Calu3 (cell line): ENCODE data around the gene ELMO1. TPM values are rescaled to one million over a fixed set of nuclear protein-coding genes. Genes with fewer than 3 reads are reported as not detected.

ENCODE experiments used
- BruUV-seq: library from RNA; stranded (reverse); fragments of 400-500 nt; replicated peaks from 2 replicates; lab custom pipeline; 2021; lab: Mats Ljungman, UMichigan
- CTCF ChIA-PET: fragments of 300-600 bp; sonication (Branson Sonifier 250); formaldehyde crosslinking; loops from one replicate; lab custom pipeline; 2022; ENCODE audit warnings: antibody characterized with exemption; lab: Charles Lee
- DNase-seq: peaks from one replicate; pipeline ENCODE4 v3.0.0; 2022
- H3K27ac Mint-ChIP-seq: one replicate; pipeline ENCODE4 v1.8.0; 2022; ENCODE audit warnings: mixed read lengths; ENCODE audit not compliant: unreplicated experiment
- H3K27me3 Mint-ChIP-seq: one replicate; pipeline ENCODE4 v1.8.0; 2022; ENCODE audit warnings: mixed read lengths; ENCODE audit not compliant: unreplicated experiment
- H3K36me3 Mint-ChIP-seq: one replicate; pipeline ENCODE4 v1.8.0; 2022; ENCODE audit warnings: mild to moderate bottlenecking, moderate library complexity, mixed read lengths; ENCODE audit not compliant: insufficient read depth, unreplicated experiment
- H3K4me1 Mint-ChIP-seq: one replicate; pipeline ENCODE4 v1.8.0; 2022; ENCODE audit warnings: mild to moderate bottlenecking, low read depth, mixed read lengths; ENCODE audit not compliant: unreplicated experiment
- H3K4me3 Mint-ChIP-seq: one replicate; pipeline ENCODE4 v1.8.0; 2022; ENCODE audit warnings: mild to moderate bottlenecking, low read depth, moderate library complexity, mixed read lengths; ENCODE audit not compliant: unreplicated experiment
- H3K9me3 Mint-ChIP-seq: one replicate; pipeline ENCODE4 v1.8.0; 2022; ENCODE audit warnings: low read depth, mixed read lengths; ENCODE audit not compliant: unreplicated experiment
- intact Hi-C: fragments of 100-400 bp; cut with micrococcal nuclease; formaldehyde crosslinking; loops from one replicate; pipeline ENCODE4 v1.10.0; 2022; ENCODE audit not compliant: unreplicated experiment
- total RNA-seq: library from RNA; stranded (reverse); gene quantifications from 2 replicates; pipeline ENCODE4 v1.2.3, GENCODE V29; 2022
- TF ChIP-seq, protein P1 (sequence below): fragments of 200-600 bp; IDR thresholded peaks from one replicate; pipeline ENCODE4 v1.8.0; 2022; ENCODE audit warnings: antibody characterized with exemption; ENCODE audit not compliant: unreplicated experiment

The ELMO1 gene
- total RNA-seq, 1 experiment from 2014 or later: not detected

DNA sequence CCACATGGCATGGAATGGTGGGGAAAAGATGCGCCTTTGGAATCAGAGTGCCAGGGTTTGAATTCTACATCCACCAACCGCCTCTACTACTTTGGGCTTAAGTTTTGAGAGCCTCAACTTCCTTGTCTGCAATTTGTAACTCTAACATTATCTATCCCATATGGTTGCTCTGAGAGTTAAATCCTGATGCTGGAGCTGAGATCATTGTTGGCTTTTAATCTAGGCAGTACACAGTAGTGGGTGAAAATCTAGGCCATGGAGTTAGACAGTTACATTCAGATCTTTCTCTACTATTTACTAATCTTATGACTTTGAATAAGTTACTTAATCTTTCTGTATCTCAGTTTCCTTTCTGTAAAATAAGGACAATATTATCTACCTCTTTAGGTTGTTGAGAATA, 574.6 kb downstream of the ELMO1 start:
- Mint-ChIP-seq H3K4me3 (no peak overlapping the region), H3K27me3 (peaks cover 2% of the 10 kb centered on the region), H3K27ac (no peak overlapping the region), H3K36me3 (no peaks in the 10 kb centered on the region), H3K4me1 (no peaks in the 10 kb centered on the region), H3K9me3 (no peaks in the 10 kb centered on the region)
- CTCF ChIA-PET: no interaction called here
- TF ChIP-seq, protein P1, sequence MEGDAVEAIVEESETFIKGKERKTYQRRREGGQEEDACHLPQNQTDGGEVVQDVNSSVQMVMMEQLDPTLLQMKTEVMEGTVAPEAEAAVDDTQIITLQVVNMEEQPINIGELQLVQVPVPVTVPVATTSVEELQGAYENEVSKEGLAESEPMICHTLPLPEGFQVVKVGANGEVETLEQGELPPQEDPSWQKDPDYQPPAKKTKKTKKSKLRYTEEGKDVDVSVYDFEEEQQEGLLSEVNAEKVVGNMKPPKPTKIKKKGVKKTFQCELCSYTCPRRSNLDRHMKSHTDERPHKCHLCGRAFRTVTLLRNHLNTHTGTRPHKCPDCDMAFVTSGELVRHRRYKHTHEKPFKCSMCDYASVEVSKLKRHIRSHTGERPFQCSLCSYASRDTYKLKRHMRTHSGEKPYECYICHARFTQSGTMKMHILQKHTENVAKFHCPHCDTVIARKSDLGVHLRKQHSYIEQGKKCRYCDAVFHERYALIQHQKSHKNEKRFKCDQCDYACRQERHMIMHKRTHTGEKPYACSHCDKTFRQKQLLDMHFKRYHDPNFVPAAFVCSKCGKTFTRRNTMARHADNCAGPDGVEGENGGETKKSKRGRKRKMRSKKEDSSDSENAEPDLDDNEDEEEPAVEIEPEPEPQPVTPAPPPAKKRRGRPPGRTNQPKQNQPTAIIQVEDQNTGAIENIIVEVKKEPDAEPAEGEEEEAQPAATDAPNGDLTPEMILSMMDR: no peak
- DNase-seq: no peak
- intact Hi-C loops: no loop called here
- BruUV-seq: no TSS peak

DNA sequence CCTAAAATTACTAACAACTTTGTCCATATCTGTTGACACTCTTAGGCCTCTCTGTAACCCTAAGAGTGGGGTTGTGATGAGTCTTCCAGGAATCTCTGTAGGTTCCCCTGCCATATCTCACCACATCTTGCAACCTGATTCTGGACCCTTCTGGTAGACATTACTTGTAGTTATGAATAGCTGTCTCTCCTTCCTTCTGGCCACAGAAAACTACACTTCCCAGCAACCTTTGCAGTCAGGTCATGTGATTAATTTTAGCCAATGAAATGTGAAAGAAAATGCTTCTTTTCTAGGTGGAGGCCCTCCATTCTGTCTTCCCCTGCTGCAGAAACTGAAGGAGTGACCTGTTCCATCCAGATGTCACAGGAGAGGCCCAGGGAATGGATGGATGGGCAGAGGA, 576.8 kb downstream of the ELMO1 start:
- no peaks in the 10 kb centered on the region for H3K9me3 Mint-ChIP-seq
- H3K36me3 Mint-ChIP-seq: no peaks in the 10 kb centered on the region
- intact Hi-C loops: no loop called here
- BruUV-seq: no TSS peak
- H3K4me1 Mint-ChIP-seq: no peaks in the 10 kb centered on the region
- peaks cover 8% of the 10 kb centered on the region for H3K27me3 Mint-ChIP-seq
- no peak overlapping the region for H3K27ac Mint-ChIP-seq
- CTCF ChIA-PET: no interaction called here
- no peak overlapping the region for H3K4me3 Mint-ChIP-seq
- TF ChIP-seq, protein P1: no peak
- DNase-seq: no peak

DNA sequence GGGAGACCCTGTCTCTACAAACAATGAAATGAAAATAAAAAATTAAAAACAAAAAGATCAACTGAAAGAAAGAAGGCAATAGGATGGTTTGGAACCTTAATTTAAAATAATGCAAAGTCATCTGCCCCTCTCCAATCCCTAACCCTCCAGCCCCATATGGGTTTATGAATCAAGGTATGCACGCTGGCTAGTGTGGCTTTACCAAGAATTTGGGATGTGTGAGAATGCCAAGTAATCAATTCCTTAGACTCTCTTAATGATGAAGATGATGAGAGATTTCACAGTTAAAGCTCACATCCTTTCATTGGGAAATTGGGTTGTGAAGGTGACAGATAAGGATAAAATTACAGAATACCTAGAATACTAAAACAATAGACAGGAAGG, 577.3 kb downstream of the ELMO1 start:
- no TSS peak for BruUV-seq
- TF ChIP-seq, protein P1: no peak
- H3K36me3 Mint-ChIP-seq: no peaks in the 10 kb centered on the region
- CTCF ChIA-PET: no interaction called here
- H3K4me3 Mint-ChIP-seq: no peak overlapping the region
- no peak overlapping the region for H3K27ac Mint-ChIP-seq
- intact Hi-C loops: no loop called here
- peaks cover 11% of the 10 kb centered on the region for H3K27me3 Mint-ChIP-seq
- no peaks in the 10 kb centered on the region for H3K9me3 Mint-ChIP-seq
- H3K4me1 Mint-ChIP-seq: no peaks in the 10 kb centered on the region
- no peak for DNase-seq

DNA sequence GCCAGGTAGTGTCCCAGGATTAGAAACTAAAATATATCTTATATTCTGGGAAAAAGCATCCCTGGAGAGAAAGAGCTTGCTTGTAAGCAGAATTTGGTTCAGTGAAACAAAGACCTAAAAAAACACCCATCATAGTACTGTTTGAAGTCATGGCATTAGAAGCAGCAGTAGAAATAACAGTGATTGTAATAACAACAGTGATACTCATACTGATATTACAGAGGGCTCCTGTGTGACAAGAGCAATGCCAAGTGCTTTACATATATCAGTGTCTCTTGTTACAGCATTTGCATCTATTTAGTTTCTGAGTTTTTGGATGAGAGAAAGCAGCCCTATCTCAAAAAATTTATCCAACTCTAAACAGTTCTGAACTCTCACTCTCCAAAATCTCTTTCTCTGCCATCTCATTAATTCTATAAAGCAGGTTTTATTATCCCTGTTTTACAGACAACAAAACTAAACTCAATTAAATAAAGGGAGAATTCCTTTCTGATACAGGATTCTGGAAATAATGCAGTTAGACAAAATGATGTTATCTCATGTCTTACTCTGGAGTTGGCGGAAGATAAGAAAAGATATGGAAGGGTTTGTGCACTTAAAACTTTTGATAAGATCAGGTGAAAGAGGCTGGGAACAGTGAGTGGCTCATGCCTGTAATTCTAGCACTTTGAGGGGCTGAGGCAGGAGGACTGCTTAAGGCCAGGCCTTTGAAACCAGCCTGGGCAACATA, 577.9 kb downstream of the ELMO1 start:
- TF ChIP-seq, protein P1: no peak
- Mint-ChIP-seq H3K27me3 (peaks cover 11% of the 10 kb centered on the region), H3K4me1 (no peaks in the 10 kb centered on the region), H3K36me3 (no peaks in the 10 kb centered on the region), H3K9me3 (no peaks in the 10 kb centered on the region), H3K27ac (no peak overlapping the region), H3K4me3 (no peak overlapping the region)
- no TSS peak for BruUV-seq
- no peak for DNase-seq
- intact Hi-C loops: no loop called here
- CTCF ChIA-PET: no interaction called here
